ENCODE measurements around the gene TCEANC.
"Not testable (repeated sequence)": the region's sequence is repeated elsewhere in the genome, so short reads cannot be mapped to it uniquely, and the experiment has no call there.

Gene TCEANC

DNA sequence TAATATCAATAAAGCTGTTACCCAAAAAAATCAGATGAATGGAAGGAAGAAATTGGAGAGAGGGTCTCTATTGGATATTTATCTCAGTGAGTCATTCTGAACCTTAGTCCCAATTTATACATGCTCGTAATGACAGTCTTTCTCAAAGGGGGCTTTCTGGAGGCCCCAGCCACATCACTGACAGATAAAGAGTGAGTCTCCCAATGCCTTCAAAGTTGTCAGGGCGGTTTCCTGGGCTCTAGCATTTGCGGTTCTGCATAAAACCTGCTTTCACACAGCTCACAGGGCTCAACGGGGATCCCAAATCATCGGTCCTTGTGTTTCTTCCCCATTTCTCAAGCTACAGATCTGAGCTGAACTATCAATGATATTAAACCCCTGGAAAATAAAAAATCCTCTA, 17.3 kb downstream of the TCEANC start:
- H3K4me3 ChIP-seq (ENCODE audit: low read length) = peak overlapping the region; percentile 31; the same call in 1 of the 2 replicates
- no peak for TF ChIP-seq ZNF274 (IDR thresholded peaks at IDR 0.05; ENCODE audit: low read depth, low read length)

DNA sequence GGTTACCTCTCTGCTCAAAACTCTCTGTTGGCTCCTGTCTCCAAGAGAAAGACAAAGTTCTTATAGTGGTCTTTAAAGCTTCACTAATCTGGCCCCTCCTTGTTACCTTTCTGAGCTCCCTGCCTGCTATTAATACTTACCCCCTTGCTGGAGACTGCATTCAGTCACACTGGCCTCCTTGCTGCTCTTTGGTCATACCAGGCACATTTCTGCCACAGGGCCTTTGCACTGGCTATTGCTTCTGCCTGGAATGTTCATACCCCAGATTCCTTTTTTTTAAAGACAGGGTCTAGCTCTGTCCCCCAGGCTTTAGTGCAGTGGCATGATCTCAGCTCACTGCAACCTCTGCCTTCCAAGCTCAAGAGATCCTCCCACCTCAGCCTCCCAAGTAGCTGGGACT, 20.1 kb downstream of the TCEANC start:
- no peak overlapping the region for H3K4me3 ChIP-seq (ENCODE audit: low read length)
- TF ChIP-seq ZNF274 (IDR thresholded peaks at IDR 0.05; ENCODE audit: low read depth, low read length) = no peak

DNA sequence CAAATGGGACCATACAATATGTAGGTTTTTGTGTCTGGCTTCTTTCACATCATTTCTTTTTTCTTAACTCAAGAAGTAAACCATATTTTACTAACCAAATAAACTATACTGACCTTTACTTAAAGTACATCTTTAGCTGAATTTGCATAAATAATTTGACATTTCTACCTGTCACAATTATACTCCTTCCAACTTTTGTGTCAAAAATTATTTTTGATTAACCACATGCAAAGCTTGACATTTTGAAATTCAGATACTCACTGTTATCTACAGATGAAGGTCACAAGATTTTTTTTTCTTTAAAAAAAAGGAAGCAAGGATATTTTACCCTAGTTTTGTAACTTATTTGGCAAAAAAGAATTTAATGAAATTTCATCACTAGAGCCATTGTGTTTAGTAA, 23.9 kb downstream of the TCEANC start:
- H3K4me3 ChIP-seq (ENCODE audit: low read length) = no peak overlapping the region
- no peak for TF ChIP-seq ZNF274 (IDR thresholded peaks at IDR 0.05; ENCODE audit: low read depth, low read length)

DNA sequence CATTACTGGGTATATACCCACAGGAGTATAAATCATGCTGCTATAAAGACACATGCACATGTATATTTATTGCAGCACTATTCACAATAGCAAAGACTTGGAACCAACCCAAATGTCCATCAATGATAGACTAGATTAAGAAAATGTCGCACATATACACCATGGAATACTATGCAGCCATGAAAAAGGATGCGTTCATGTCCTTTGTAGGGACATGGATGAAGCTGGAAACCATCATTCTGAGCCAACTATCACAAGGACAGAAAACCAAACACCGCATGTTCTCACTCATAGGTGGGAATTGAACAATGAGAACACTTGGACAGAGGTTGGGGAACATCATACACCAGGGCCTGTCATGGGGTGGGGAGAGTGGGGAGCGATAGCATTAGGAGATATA, 26.8 kb downstream of the TCEANC start:
- not testable (repeated sequence) for H3K4me3 ChIP-seq (ENCODE audit: low read length)

DNA sequence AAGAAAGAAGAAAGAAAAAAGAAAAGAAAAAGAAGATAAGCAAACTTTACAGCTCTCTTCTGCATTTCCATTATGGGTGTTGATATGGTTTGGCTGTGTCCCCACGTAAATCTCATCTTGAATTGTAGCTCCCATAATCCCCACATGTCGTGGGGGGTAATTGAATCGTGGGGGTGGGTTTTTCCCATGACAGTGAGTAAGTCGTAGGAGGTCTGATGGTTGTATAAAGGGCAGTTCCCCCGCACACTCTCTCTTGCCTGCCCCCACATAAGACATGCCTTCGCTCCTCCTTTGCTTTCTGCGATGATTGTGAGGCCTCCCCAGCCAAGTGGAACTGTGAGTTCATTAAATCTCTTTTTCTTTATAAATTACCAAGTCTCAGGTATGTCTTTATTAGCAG, 28.7 kb downstream of the TCEANC start:
- TF ChIP-seq ZNF274 (IDR thresholded peaks at IDR 0.05; ENCODE audit: low read depth, low read length) = no peak
- no peak overlapping the region for H3K4me3 ChIP-seq (ENCODE audit: low read length)

DNA sequence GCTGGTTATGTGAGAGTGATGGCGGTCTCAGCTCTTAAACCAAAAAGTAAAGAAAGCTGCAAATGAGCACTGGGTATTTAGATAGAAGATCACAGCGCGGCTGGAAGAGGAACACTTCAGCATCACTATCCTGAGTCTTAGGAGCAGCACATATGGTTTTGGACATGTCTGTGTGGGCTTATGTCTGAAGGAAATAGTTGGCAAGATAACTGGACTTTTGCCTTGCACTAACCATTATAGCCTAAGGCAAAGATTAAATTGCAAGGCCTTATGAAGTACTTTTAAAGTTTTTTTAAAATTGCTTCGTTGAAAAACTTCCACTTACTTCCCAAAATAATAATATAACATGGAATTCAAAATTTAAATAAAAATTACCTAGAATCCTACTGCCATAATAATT, 31.4 kb downstream of the TCEANC start:
- TF ChIP-seq ZNF274 (IDR thresholded peaks at IDR 0.05; ENCODE audit: low read depth, low read length) = no peak
- H3K4me3 ChIP-seq (ENCODE audit: low read length) = no peak overlapping the region

DNA sequence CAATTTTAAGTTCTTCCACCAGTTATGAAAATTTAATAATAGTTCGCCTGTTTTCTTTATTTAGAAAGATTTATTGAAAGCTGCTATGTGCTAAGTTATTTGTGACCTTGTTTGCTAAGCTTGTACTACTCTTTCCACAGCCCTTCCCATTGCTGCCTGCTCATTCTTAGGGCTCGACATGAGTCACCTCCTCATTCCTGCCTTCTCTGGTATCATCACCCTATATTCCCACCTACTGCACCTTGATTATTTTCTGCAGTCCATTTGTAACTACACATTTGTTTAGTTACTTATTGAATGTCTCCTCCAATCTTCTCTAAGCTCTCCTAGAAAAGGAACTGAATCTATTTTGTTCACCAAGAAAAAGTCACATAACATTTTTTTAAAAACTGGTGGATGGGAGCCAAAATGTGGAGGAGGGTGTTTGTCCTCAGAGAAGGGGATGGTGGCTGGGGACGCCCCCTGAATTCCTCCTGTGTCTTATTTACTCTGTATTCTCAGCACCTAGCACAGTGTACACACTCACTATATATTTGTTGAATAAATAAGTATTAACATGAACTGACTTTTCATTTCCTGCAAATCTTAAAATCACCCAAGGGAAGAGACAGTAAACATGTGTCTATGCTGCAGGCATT, 32.3 kb downstream of the TCEANC start:
- peak overlapping the region; percentile 30 for H3K4me3 ChIP-seq (ENCODE audit: low read length)
- no peak for TF ChIP-seq ZNF274 (IDR thresholded peaks at IDR 0.05; ENCODE audit: low read depth, low read length)

DNA sequence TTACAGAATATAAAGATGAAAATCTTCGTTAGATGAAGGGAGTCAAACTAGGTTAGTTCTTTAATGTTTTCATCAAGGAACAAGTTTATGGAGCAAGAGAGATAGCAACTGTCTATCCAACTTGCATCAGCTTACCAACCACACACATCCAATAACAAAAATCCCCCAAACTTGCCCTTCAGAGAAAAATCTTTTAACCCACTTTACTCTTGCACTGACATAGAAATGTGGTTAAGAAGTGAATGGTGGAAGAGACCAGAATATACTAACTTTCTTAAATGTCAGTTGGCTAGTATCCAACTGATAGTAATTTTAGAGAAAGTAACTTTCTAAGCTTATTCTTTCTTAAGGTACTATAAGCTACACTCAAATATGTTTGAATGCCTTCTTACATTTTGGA, 34.3 kb downstream of the TCEANC start:
- TF ChIP-seq ZNF274 (IDR thresholded peaks at IDR 0.05; ENCODE audit: low read depth, low read length) = no peak
- no peak overlapping the region for H3K4me3 ChIP-seq (ENCODE audit: low read length)

DNA sequence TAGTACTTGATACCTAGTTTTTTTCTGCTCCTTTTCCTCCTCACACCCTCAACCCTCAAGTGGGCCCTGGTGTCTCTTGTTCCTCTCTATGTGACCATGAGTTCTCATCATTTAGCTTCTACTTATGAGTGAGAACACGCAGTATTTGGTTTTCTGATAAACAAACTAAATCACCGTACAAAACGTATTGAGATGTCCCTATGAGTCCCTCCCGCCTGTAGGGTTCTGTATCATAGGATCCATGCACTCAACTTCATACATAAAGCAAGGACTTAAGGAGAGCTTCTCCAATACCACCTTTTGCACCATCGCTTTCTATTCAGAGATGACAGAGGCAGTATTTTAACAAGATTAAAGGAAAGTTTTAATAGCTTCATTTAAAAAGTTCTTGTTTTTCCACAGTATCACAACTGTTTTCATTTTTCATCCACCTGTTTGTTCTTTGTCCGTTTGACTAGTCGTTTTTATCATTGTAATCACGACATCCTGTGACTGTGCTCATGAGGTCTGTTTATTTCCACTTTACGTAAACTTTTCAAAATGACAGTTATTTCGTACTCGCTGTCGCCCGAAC, 35.5 kb downstream of the TCEANC start:
- TF ChIP-seq ZNF274 (IDR thresholded peaks at IDR 0.05; ENCODE audit: low read depth, low read length) = no peak
- H3K4me3 ChIP-seq (ENCODE audit: low read length) = peak overlapping the region; percentile 98

DNA sequence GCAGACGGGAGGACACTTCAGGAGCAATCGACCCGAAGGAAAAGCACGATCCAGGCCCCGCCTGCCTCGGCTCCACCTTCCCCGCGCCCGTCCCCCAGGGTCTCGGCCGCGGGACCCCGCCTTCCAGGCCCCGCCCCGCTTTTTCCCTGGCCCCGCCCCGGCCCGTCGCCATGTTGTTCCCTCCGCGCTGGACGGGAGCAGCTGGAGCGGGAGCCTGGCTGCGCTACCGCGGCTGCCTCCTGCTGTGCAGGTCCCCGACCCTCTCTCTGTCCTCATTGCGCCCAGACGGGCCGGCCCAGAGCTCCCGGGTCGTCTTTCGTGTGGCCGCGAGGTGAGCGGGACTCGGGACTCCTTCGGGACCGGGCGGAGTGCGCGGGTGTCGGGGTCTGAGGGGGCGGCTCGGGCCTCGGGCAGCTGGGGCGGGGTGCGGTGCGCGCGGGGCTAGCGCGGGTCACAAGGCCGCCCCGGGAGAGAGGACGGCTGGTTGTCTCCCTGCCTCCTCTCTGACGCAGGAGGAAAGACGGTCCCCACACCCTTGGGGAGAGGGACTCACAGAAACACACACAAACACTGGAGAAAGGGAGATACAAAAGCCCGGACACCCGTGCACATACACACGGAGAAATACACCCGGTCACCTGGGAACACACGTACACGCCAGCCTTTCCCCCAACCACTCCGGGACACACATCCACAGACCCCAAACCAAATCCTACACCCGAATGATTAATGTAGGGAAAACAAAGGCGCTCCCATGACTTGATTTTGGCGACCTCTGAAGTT, 36.2 kb downstream of the TCEANC start, which contains the start of gene RAB9A:
TSS of gene RAB9A (plus strand) at position 171 of the 783 bp plus-strand sequence. CDS start 19,619 bp downstream, outside the sequence.
- TF ChIP-seq ZNF274 (IDR thresholded peaks at IDR 0.05; ENCODE audit: low read depth, low read length) = no peak
- peak within 1 kb of the TSS; percentile 98 for H3K4me3 ChIP-seq (ENCODE audit: low read length)

DNA sequence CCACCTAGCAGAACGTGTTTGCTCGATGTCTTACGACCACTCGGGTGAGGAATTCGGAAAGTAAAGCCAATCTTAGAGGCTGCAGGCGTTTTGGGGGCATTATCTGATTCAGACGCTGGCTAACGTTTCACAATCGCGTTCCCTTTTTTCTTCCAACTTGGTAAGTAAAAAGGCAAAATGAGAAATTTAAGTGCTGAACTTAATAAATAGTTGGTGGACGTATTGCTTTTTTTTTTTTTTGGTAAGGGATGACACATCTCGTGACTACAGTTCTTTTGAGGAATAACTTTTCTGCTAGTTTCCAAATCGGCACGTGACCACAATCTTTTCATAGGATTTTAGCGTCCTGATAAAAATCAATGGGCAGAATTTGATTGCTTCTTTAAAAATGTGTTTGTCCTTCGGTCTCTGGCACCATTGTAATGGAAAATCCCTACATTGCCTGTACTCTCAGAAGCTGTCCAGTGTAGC, 36.8 kb downstream of the TCEANC start:
- no peak for TF ChIP-seq ZNF274 (IDR thresholded peaks at IDR 0.05; ENCODE audit: low read depth, low read length)
- peak overlapping the region; percentile 98 for H3K4me3 ChIP-seq (ENCODE audit: low read length)

DNA sequence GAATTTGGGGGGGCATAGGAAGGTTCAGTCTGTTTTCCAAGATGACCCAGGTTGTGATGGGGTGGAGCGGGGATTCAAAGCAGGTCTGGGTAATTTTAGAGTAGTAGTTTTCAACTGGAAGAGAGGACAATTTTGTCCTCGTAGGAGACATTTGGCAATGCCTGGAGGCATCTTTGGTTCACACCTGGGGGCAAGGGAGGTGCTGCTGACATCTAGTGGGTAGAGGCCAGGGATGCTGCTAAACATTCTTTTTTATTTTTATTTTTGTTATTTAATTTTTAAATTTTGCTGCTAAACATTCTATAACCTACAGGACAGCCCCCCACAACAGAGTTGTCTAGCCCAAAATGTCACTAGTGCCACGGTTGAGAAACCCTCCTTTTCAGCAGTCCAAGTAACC, 37.9 kb downstream of the TCEANC start:
- TF ChIP-seq ZNF274 (IDR thresholded peaks at IDR 0.05; ENCODE audit: low read depth, low read length) = no peak
- H3K4me3 ChIP-seq (ENCODE audit: low read length) = peak overlapping the region; percentile 98

DNA sequence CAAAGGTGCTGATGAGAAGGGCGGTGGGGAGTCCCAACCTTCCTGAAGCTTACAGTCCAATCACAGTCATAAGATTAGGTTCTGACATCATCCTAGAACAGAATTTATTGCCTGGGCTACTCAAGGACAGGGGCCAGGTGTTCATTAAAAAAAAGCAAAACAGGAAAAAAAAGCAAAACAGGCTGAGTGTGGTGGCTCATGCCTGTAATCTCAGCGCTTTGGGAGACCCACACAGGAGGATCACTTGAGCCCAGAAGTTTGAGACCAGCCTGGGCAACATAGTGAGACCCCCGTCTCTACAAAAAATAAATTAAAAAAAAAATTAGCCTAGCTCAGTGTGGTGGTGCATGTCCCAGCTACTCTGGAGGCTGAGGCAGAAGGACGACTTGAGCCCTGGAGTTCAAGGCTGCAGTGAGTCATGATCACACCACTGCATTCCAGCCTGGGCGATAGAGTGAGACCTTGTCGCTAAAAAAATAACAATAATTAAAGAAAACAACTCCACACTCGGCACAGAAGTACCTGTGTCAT, 39.0 kb downstream of the TCEANC start:
- H3K4me3 ChIP-seq (ENCODE audit: low read length) = peak overlapping the region; percentile 98
- TF ChIP-seq ZNF274 (IDR thresholded peaks at IDR 0.05; ENCODE audit: low read depth, low read length) = no peak

DNA sequence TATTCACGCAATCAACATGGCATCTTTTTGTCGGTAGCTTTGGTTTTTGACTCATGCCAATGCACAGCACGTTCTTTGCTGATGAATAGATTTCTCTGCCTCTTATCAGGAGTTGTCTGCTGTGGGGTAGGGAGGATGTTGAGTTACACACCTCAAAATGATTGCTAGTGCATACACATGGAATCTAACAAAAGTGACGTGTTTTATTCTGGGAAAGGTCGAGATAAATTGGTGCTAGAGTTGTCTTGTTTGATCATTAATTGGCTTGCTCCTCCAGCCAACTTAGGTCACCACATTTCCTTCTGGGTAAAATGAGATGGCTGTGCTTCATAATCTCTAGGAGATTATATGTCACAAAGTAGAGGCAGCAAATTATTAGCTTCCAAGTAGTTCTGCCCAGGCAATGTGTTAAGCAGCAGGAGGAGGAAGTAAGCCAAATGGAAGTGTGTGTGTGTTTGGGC, 39.9 kb downstream of the TCEANC start:
- peak overlapping the region; percentile 98 for H3K4me3 ChIP-seq (ENCODE audit: low read length)
- TF ChIP-seq ZNF274 (IDR thresholded peaks at IDR 0.05; ENCODE audit: low read depth, low read length) = no peak

All from GM08714 (cell line).